Right lung (tissue), 5 donors: ENCODE results near the gene GRM8. TPM values are rescaled to one million over a fixed set of nuclear protein-coding genes. Genes with fewer than 3 reads are reported as not detected.

Source experiments
- DNase-seq, 2 donors: peaks; one replicate each; pipeline ENCODE4 v3.0.0-alpha.2; 2013
- polyA plus RNA-seq, 5 donors: library from polyadenylated mRNA; unstranded; fragments of 120-200 nt; gene quantifications; one replicate each; pipeline versions ENCODE4 v1.2.1 to v1.2.3, GENCODE V29; 2013; ENCODE audit warnings: inconsistent platforms in 1 of 5, low replicate concordance in 1 of 5; ENCODE audit not compliant: insufficient read length in 5 of 5, insufficient read depth in 1 of 5

GRM8 gene
- polyA plus RNA-seq, 5 donors = 0.12 to 0.55 (median 0.18) TPM

- DNase-seq = no peak
These were observed 218.4 kb downstream of the GRM8 start for GRCh38 chr7:127034186-127034806.

- DNase-seq = no peak
These were observed 222.9 kb downstream of the GRM8 start for GRCh38 chr7:127029823-127030222.

DNA sequence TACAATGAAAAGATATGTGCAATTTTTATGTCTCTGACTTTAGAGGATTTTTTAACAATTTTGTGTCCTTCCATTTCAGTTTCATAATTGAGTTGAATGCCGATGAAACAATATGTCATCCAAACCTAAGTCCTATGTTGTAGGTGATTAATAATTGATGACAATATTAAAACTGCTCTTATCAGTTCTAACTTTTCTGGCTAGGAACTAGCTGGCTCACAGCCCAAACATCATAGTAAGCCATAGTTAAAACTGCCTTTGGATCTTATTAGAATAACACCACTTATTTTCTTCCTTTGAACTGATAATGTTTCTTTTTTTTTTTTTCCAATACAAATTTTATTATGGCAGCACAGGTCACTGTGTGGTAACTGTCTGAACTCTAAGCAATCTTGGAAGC, 230.9 kb downstream of the GRM8 start:
- DNase-seq = no peak

GRCh38 chr7:127021019-127021738, 231.6 kb downstream of the GRM8 start:
- no peak for DNase-seq

GRCh38 chr7:127018889-127019288, 233.9 kb downstream of the GRM8 start:
- no peak for DNase-seq

- no peak for DNase-seq
These were observed 235.5 kb downstream of the GRM8 start for GRCh38 chr7:127017196-127017595.

DNA sequence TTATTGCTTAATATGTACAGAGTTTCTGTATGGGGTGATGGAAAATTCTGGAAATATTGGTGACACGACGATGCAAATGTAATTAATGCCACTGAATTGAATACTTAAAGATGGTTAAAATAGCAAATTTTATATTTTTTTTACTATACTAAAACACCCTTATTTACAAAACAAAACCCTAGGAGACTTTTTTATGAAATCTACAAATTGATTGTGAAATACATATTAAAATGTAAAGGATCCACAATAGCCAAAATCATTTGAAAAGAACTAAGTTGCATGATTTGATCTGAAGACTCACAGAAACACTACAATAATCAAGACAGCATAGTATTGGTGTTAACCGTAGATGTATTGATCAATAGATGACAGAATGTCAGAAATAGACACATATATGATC, 252.0 kb downstream of the GRM8 start:
- no peak for DNase-seq

DNA sequence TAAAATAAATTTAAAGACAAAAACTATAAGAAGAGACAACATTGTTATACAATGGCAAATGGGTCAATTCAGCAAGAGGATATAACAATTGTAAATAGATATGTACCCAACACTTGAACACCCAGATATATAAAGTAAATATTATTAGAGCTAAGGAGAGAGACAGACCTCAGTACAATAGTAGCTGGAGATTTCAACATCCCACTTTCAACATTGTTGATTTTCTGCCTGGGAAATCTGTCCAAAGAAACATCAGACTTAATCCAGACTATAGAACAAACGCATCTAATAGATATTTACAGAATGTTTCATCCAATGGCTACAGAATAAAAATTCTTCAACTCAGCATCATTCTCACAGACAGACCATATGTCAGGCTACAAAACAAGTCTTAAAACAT, 256.1 kb downstream of the GRM8 start:
- no peak for DNase-seq

DNA sequence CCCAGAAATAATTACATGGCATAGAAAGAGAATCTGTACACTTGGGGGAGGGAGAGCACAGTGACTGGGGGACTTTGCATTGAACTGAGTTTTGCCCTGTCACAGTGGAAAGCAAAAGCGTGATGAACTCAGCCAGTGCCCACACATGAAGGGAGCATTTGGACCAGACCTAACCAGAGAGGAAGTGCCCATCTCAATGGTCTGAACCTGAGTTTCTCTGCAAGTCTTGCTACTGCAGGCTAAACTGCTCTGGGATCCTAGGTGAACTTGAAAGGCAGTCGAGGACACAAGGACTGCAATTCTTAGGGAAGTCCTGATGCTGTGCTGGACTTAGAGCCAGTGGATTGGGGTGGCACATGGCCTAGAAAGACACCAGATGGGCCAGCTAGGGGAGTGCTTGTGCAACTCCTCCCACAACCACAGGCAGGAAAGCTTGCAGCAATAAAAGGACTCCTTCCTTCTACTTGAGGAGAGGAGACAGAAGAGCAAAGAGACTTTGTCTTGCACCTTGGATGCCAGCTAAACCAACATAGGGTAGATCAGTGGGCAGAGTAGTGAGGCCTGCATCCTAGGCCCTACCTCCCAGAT, 259.0 kb downstream of the GRM8 start:
- DNase-seq = no peak

DNA sequence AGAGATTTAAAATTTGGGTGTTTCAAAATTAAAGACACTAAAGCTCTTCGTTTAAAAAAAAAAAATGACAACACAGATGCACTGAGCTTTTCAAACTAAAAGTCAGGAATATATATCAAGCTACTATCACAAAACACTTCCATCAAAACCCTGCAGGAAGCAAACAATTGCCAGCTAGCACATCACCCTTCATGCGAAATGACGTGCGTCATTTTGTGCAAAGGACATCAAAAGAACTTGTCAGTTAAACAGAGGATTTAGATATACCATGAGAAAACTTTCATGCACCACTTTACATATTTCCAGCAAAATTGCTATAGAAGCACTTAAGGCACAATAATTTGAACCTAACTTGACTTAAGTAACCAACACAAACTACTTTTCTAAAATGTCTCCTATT, 264.7 kb downstream of the GRM8 start:
- no peak for DNase-seq

DNA sequence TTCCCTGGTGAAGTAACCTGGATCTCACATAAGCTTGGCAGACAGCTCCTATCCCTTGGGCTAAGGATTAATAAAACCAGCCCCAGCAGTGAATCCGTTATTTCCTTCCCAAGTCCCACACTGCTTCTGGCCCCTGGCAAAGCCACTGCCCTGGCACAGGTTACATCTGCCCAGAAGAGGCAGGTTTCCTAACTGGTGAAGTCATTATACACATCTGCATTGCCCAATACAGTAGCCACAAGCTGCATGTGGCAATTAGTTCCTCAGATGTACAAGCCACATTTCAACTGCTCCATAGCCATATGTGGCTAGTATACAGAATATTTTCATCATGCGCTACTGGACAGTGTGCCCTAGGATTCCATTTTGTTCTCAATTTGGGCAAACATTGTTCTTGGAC, 273.0 kb downstream of the GRM8 start:
- DNase-seq = no peak

DNA sequence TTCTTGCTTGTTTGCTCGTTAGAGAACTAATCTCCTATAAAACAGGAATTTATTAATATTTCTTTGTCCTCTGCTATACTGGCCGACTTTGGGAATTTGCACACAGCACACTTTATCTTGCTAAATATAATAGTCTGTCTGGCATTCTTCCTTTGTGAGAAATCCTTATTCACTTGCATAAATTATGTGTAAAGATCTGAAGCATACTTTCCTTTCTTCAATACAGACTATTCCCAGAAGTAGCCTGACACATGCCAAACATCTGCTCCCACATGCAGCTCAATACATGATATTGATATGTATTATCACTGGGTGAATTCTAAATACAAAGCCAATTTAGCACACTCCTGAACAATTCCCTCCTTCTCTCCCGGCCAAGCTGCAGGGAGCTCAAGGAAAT, 273.9 kb downstream of the GRM8 start:
- no peak for DNase-seq

GRCh38 chr7:126973066-126973465, 279.7 kb downstream of the GRM8 start:
- no peak for DNase-seq

DNA sequence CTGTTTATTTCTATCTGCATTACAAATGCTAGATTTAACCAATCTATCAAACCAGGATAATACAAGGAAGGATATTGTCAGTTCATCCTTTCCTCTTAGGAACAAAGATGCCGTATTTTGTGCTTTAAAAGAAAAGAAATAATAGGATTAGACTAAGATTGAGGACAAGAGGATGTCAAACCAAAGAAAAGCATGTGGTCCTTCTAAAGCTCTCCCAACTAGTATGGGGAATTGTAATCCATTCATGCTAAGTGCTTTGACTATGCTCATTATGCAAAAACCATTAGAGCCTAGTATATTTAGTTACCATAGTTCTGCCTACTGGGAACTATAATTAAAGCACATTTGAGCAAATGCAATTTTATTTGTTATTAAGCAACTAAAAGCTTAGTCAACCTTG, 280.2 kb downstream of the GRM8 start:
- DNase-seq = no peak

DNA sequence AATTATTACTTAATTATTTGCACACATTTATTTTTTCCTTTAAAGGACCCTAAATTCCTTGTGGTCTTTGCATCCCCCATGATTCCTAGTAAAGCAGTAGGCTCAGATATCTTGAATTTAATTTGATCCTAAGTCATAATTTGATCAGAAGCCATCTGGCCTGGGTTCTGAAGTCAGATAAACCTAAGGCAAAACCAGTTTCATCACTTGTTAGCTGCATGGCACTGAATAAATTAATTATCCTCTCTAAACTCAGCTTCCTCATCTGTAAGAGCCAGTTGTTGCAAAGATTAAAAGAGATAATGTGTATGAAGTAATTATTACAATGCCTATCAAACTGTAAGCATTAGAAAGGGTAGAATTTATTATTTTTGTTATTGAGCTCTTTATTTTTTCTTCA, 293.1 kb downstream of the GRM8 start:
- no peak for DNase-seq

DNA sequence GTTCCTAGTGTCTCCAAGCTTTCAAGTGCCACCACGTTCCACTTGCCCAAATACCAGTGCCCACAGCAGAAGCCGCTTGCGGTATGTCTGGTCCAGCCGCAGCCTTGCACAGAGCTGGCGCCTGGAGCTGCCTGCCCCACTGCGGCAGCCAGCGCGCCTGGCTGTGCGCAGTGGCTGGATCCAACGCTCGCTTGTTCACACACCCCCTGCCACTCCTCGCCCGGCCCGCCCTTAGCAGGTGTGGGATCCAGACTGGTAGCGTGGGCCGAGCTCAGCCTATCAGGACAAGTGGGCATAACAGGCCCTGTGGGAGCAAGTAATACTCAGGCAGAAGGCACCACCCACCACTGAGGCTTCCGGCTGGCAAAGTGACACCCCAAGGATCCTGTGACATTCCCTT, 294.4 kb downstream of the GRM8 start:
- no peak for DNase-seq

GRCh38 chr7:126957443-126957842, 295.3 kb downstream of the GRM8 start:
- no peak for DNase-seq

- no peak for DNase-seq
These were observed 299.3 kb downstream of the GRM8 start for GRCh38 chr7:126953461-126953860.

DNA sequence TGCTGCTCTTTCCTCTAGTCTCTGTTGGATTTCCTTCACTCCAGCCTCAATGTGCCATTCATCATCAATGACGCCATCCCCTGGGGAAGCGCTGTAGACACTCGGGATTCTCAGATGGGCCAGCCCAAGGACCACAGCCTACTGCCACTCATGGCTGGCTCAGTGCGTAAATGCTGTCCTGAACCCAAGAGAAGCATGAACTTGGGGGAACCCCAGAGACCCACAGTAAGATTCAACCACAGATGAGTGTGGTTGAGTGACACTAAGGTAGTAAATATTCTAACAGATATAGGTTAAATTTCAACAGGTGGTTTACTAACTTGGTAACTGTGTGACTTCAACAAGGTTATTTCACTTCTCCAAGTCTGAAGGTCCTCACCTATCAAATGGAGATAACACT, 304.1 kb downstream of the GRM8 start:
- no peak for DNase-seq

GRCh38 chr7:126940723-126941307, 311.9 kb downstream of the GRM8 start:
- DNase-seq = no peak

GRCh38 chr7:126937171-126937570, 315.6 kb downstream of the GRM8 start:
- DNase-seq = no peak

GRCh38 chr7:126931581-126931980, 321.2 kb downstream of the GRM8 start:
- DNase-seq = no peak

GRCh38 chr7:126930166-126930565, 322.6 kb downstream of the GRM8 start:
- no peak for DNase-seq
